WI38 (cell line): ENCODE results near the gene NAALADL1.

ENCODE experiments used
- H3K4me3 ChIP-seq: 2 replicates; pipeline ENCODE4 v1.5.1; 2011; ENCODE audit warnings: low read depth, mild to moderate bottlenecking, control low read depth, low read length
- CTCF ChIP-seq: IDR thresholded peaks from 2 replicates; pipeline ENCODE4 v1.5.1; 2012; ENCODE audit warnings: low read depth, mild to moderate bottlenecking, control low read depth, low read length

The NAALADL1 gene

GRCh38 chr11:65059523-65059922 is 1.2 kb upstream of the NAALADL1 start:
- TF ChIP-seq CTCF, result no peak
- H3K4me3 ChIP-seq, result no peak overlapping the region

- no peak for TF ChIP-seq CTCF
- no peak overlapping the region for H3K4me3 ChIP-seq
Measured at GRCh38 chr11:65058012-65058411, 341 bp downstream of the NAALADL1 start.

DNA sequence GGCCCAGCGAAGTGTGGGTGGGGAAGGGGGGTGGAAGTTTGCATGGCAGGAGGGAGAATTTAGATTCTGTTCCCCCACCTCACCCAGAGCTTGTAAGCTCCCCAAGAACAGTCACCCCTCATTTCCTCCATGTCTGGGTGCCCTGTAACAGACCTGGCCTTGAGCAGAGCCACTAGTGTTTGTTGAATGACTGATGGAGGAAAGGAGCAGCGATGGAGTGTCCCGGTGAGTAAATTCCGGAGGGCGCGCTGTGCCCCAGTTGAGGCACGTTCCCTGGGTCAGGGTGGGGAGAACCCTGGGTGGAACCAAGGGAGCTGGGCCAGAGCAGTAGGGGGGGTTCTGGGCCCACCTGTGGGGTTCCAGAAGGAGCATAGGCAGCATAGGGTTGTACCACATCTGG is 827 bp downstream of the NAALADL1 start:
- TF ChIP-seq CTCF, result no peak
- no peak overlapping the region for H3K4me3 ChIP-seq

DNA sequence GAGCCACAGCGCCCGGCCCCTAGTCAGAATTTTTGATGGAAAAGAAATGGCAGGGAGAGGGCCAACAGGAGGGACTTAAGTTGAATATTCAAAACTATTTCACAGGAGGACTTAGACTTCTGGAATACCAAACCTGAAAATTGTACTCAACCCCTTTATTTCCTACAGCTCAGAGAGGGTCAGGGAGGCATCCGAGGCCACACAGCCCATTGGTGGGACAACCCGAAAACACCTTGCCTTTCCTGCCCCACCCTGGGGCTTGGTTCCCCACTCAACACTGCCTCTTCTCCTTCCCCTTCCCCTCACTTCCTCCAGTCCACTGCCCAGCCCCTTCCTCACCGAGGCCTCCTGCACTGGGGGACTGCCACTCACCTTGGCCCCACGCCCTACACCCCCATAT is 1.4 kb downstream of the NAALADL1 start:
- no peak for TF ChIP-seq CTCF
- H3K4me3 ChIP-seq, result no peak overlapping the region

DNA sequence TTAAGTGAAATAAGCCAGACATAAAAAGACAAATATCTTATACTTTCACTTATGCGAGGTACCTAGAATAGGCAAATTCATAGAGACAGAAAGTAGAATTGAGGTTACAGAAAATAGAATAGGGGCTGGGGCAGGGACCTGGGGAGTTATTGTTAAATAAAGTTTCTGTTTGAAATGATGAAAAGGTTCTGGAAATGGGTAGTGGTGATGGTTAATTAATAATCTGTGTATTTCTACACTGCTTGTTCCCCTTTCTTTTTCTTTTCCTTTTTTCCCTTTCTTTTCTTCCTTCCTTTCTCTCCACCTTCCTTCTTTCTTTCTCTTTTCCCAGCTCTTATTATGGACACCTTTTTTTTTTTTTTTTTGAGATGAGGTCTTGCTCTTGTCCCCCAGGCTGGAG is 2.8 kb downstream of the NAALADL1 start:
- no peak for TF ChIP-seq CTCF

DNA sequence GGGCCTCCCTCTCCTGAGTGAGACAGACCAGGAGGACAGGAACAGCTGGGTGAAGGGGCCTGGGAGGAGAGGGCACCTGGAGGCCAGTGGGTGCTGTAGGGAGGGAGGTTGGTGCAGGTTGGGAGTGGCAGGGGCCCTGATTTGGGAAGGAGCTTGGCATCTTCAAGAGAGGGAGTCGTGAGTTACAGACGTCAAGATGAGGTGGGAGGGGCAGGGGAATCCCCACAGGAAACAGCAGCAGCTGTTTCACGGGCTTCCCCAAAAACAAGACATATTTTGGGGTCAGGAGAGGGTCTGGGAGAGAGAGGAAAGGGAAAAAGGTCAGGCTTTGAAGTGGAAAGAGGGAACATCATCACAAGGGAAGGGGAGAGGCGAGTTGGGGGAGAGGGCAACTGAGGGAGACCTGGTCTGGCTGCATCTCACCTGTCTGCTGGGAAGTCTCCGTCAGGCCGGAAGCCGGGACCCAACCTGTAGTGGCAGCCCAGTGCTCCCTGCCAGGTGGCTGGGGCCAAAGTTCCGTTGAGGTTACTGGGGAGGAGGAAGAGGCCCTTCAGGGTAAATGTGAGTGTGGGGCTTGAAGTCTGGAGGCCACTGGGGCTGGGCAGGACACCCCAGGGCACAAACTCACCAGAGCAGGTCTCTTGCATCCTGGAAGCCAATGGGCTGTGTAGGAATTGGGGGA is 4.4 kb downstream of the NAALADL1 start:
- no peak for TF ChIP-seq CTCF
- H3K4me3 ChIP-seq, result no peak overlapping the region

More for the DNA sequence above, 2.8 kb downstream of the NAALADL1 start:
- H3K4me3 ChIP-seq, result no peak overlapping the region

- no peak for TF ChIP-seq CTCF
- no peak overlapping the region for H3K4me3 ChIP-seq
Measured at GRCh38 chr11:65051398-65051858, 6.9 kb downstream of the NAALADL1 start.
